SK-N-SH (cell line): ENCODE data around the gene OR2AT4. TPM values are rescaled to one million over a fixed set of nuclear protein-coding genes. Genes with fewer than 3 reads are reported as not detected.

Experiments
- CTCF ChIA-PET: fragments of 300-600, 350-600 bp; formaldehyde crosslinking; extraction: SDS; loops from one replicate; lab custom pipeline; 2021; lab: Yijun Ruan, JAX
- POLR2A ChIA-PET: fragments of 350-600 bp; sonication (Branson Sonifier 250); formaldehyde crosslinking; extraction: SDS; loops from one replicate; lab custom pipeline; 2020; ENCODE audit warnings: antibody characterized with exemption, inconsistent platforms; lab: Yijun Ruan, JAX
- DNase-seq: peaks from one replicate; pipeline ENCODE4 v3.0.0; 2012
- H2AFZ ChIP-seq: fragments of 200-600 bp; sonication (generic); 2 replicates; pipeline ENCODE4 v1.8.1; 2016; ENCODE audit warnings: antibody characterized with exemption, mild to moderate bottlenecking, low read depth
- H3F3A ChIP-seq: fragments of 200-600 bp; sonication (generic); replicated peaks from 2 replicates; pipeline ENCODE3; 2016; ENCODE audit warnings: antibody characterized with exemption, mild to moderate bottlenecking; ENCODE audit not compliant: insufficient read depth
- H3K27ac ChIP-seq, 2 experiments: fragments of 200-500 bp in 1 of 2; fragments of 200-600 bp in 1 of 2; sonication (Bioruptor generic) in 1 of 2; sonication (generic), shearing (Covaris generic) in 1 of 2; 2 replicates each; pipeline versions ENCODE4 v1.5.1 to v1.6.1; 2014 to 2016; ENCODE audit warnings: low read depth in 2 of 2, inconsistent platforms in 1 of 2, low read length in 1 of 2, mild to moderate bottlenecking in 1 of 2, mixed read lengths in 1 of 2
- H3K27me3 ChIP-seq: fragments of 200-600 bp; sonication (generic), shearing (Covaris generic); 2 replicates; pipeline ENCODE4 v1.6.1; 2016; ENCODE audit warnings: mixed run types; ENCODE audit not compliant: insufficient read depth
- H3K36me3 ChIP-seq, 2 experiments: fragments of 200-500 bp in 1 of 2; fragments of 200-600 bp in 1 of 2; sonication (Bioruptor generic) in 1 of 2; sonication (generic) in 1 of 2; replicated peaks in 1 of 2; 2 replicates each; pipeline versions ENCODE3 to v1.5.1; 2014 to 2016; ENCODE audit warnings: low read length in 1 of 2, mild to moderate bottlenecking in 1 of 2; ENCODE audit not compliant: insufficient read depth in 2 of 2, control insufficient read depth in 1 of 2
- H3K4me1 ChIP-seq, 2 experiments: fragments of 200-500 bp in 1 of 2; fragments of 200-600 bp in 1 of 2; sonication (Bioruptor generic) in 1 of 2; sonication (generic), shearing (Covaris generic) in 1 of 2; 2 replicates each; pipeline versions ENCODE4 v1.5.1 to v1.6.1; 2014 to 2016; ENCODE audit warnings: low read depth in 1 of 2, low read length in 1 of 2, mixed run types in 1 of 2; ENCODE audit not compliant: insufficient read depth in 2 of 2, control insufficient read depth in 1 of 2
- H3K4me2 ChIP-seq: fragments of 200-600 bp; sonication (generic), shearing (Covaris generic); 2 replicates; pipeline ENCODE4 v1.6.1; 2017; ENCODE audit warnings: mixed run types
- H3K4me3 ChIP-seq, 2 experiments: fragments of 200-500 bp in 1 of 2; fragments of 200-600 bp in 1 of 2; sonication (Bioruptor generic) in 1 of 2; sonication (generic), shearing (Covaris generic) in 1 of 2; 2 replicates each; pipeline versions ENCODE4 v1.5.1 to v1.8.1; 2014 to 2016; ENCODE audit warnings: low read depth in 2 of 2, inconsistent platforms in 1 of 2, low read length in 1 of 2, mild to moderate bottlenecking in 1 of 2, mixed read lengths in 1 of 2, moderate library complexity in 1 of 2
- H3K79me2 ChIP-seq: fragments of 200-600 bp; sonication (generic); 2 replicates; pipeline ENCODE4 v1.8.1; 2017; ENCODE audit warnings: mild to moderate bottlenecking; ENCODE audit not compliant: insufficient read depth
- H3K9ac ChIP-seq: fragments of 200-600 bp; sonication (generic); 2 replicates; pipeline ENCODE4 v1.6.1; 2017; ENCODE audit warnings: mixed run types
- H3K9me2 ChIP-seq: fragments of 200-600 bp; sonication (generic); 2 replicates; pipeline ENCODE4 v1.6.1; 2017; ENCODE audit warnings: mixed run types
- H3K9me3 ChIP-seq: fragments of 200-600 bp; sonication (generic); 2 replicates; pipeline ENCODE4 v1.6.1; 2017; ENCODE audit warnings: mixed run types, mild to moderate bottlenecking, moderate library complexity
- H4K20me1 ChIP-seq: fragments of 200-600 bp; sonication (generic); 2 replicates; pipeline ENCODE4 v1.6.1; 2017; ENCODE audit warnings: mild to moderate bottlenecking, mixed run types; ENCODE audit not compliant: insufficient read depth
- CHD2 ChIP-seq: fragments of 150-350 bp; IDR thresholded peaks from 2 replicates; pipeline ENCODE4 v1.6.1; 2018; ENCODE audit warnings: low read length; ENCODE audit not compliant: partially characterized antibody
- EZH2phosphoT487 ChIP-seq: fragments of 200-600 bp; sonication (generic); IDR thresholded peaks from 2 replicates; pipeline ENCODE4 v1.6.1; 2017; ENCODE audit warnings: low read depth, mixed run types, mild to moderate bottlenecking, antibody characterized with exemption, moderate library complexity, borderline replicate concordance
- FOXM1 ChIP-seq: IDR thresholded peaks from 2 replicates; pipeline ENCODE4 v1.4.0; 2012; ENCODE audit warnings: low read depth, mild to moderate bottlenecking
- JUND ChIP-seq: IDR thresholded peaks from 2 replicates; pipeline ENCODE4 v1.4.0; 2012
- MXI1 ChIP-seq: IDR thresholded peaks from 2 replicates; pipeline ENCODE4 v1.6.1; 2012; ENCODE audit warnings: mild to moderate bottlenecking, low read depth, low read length, improper control_type of control experiment
- NFIC ChIP-seq: IDR thresholded peaks from 2 replicates; pipeline ENCODE4 v1.4.0; 2012; ENCODE audit warnings: borderline replicate concordance
- RAD21 ChIP-seq: IDR thresholded peaks from 2 replicates; pipeline ENCODE4 v1.6.1; 2012; ENCODE audit warnings: mild to moderate bottlenecking, low read length
- RCOR1 ChIP-seq: fragments of 150-350 bp; IDR thresholded peaks from 2 replicates; pipeline ENCODE4 v1.6.1; 2017; ENCODE audit warnings: antibody characterized with exemption, low read length
- SIN3A ChIP-seq: IDR thresholded peaks from 2 replicates; pipeline ENCODE4 v1.6.1; 2012; ENCODE audit warnings: low read depth, mild to moderate bottlenecking, low read length, moderate library complexity, borderline replicate concordance
- SMC3 ChIP-seq: IDR thresholded peaks from 2 replicates; pipeline ENCODE4 v1.6.1; 2012; ENCODE audit warnings: low read depth, low read length, improper control_type of control experiment
- TAF1 ChIP-seq: IDR thresholded peaks from 2 replicates; pipeline ENCODE4 v1.6.1; 2012; ENCODE audit warnings: low read depth, mild to moderate bottlenecking, low read length, moderate library complexity, borderline replicate concordance
- TCF12 ChIP-seq: IDR thresholded peaks from 2 replicates; pipeline ENCODE4 v1.4.0; 2012
- TEAD4 ChIP-seq: IDR thresholded peaks from 2 replicates; pipeline ENCODE4 v1.4.0; 2012; ENCODE audit warnings: mild to moderate bottlenecking, borderline replicate concordance; ENCODE audit not compliant: insufficient read depth
- YY1 ChIP-seq: IDR thresholded peaks from 2 replicates; pipeline ENCODE4 v1.4.0; 2012; ENCODE audit warnings: low read depth, mild to moderate bottlenecking
- WGBS: methylation state at CpG from one replicate; pipeline ENCODE4 v1.1.6; 2017; ENCODE audit warnings: low lambda C conversion rate; 5-methylcytosine and 5-hydroxymethylcytosine counted together
- polyA plus RNA-seq, 3 experiments: library from polyadenylated mRNA; depleted of rRNA; stranded (reverse); fragments of >200 nt; gene quantifications; 2 replicates each; pipeline ENCODE4 v1.2.3, GENCODE V29; 2012
- TF ChIP-seq, protein P1 (sequence below): fragments of 150-350 bp; IDR thresholded peaks from 2 replicates; pipeline ENCODE4 v1.6.1; 2017; ENCODE audit warnings: antibody characterized with exemption, low read length, low read depth, borderline replicate concordance
- TF ChIP-seq, protein P2 (sequence below): IDR thresholded peaks from 2 replicates; pipeline ENCODE4; 2012
- TF ChIP-seq, protein P3 (sequence below): IDR thresholded peaks from 2 replicates; pipeline ENCODE4 v1.6.1; 2012; ENCODE audit warnings: mild to moderate bottlenecking, low read depth, low read length, moderate library complexity
- TF ChIP-seq, protein P4 (sequence below): IDR thresholded peaks from 2 replicates; pipeline ENCODE4 v1.4.0; 2012; ENCODE audit warnings: low read depth, borderline replicate concordance
- TF ChIP-seq, protein P5 (sequence below): IDR thresholded peaks from 2 replicates; pipeline ENCODE4 v1.4.0; 2012; ENCODE audit warnings: low read depth, borderline replicate concordance
- TF ChIP-seq, protein P6 (sequence below): IDR thresholded peaks from 2 replicates; pipeline ENCODE4 v1.4.0; 2012; ENCODE audit warnings: low read depth

Gene OR2AT4
- polyA plus RNA-seq, 1 of the 3 experiments (the other 2 are of a cell fraction) = not detected

DNA sequence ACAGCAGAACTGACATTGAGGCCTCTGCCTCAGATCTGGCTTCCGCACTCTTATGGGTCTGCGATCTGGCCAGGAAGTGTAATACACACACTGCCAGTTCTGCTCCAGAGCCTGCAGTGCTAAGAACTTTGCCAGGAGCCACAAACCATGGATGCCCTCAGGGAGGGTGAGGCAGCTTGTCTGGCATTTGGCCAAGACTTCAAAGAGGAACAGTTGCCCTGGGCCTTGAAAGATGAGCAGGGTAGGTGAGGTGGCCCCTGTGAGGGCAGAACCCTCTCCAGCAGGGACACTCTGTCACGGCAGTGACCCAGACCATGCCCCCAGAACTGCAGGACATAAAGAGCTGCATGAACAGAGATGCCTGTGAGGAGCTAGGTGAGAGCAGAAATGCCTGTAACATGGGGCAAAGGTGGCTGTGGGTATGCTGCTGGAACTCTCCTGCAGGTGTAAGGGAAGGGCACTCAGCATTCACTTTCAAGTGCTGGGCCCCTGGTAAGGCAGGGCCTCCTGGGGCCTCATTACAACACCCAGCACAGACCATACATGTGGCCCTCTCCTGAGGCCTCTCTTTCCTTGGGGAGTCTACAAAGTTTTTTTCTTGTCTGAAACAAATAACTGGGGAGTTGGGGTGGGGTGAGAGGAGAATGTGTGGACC, 60.6 kb downstream of the OR2AT4 start:
- TF ChIP-seq, protein P1, sequence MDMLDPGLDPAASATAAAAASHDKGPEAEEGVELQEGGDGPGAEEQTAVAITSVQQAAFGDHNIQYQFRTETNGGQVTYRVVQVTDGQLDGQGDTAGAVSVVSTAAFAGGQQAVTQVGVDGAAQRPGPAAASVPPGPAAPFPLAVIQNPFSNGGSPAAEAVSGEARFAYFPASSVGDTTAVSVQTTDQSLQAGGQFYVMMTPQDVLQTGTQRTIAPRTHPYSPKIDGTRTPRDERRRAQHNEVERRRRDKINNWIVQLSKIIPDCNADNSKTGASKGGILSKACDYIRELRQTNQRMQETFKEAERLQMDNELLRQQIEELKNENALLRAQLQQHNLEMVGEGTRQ = no peak
- TF ChIP-seq, protein P2, sequence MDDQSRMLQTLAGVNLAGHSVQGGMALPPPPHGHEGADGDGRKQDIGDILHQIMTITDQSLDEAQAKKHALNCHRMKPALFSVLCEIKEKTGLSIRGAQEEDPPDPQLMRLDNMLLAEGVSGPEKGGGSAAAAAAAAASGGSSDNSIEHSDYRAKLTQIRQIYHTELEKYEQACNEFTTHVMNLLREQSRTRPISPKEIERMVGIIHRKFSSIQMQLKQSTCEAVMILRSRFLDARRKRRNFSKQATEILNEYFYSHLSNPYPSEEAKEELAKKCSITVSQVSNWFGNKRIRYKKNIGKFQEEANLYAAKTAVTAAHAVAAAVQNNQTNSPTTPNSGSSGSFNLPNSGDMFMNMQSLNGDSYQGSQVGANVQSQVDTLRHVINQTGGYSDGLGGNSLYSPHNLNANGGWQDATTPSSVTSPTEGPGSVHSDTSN = no peak
- TF ChIP-seq TCF12 (no peak), YY1 (no peak), NFIC (no peak), EZH2phosphoT487 (no peak), TAF1 (no peak), MXI1 (no peak), SMC3 (no peak), JUND (no peak), SIN3A (no peak), TEAD4 (no peak), CHD2 (no peak), FOXM1 (no peak), RAD21 (no peak), RCOR1 (no peak)
- TF ChIP-seq, protein P3, sequence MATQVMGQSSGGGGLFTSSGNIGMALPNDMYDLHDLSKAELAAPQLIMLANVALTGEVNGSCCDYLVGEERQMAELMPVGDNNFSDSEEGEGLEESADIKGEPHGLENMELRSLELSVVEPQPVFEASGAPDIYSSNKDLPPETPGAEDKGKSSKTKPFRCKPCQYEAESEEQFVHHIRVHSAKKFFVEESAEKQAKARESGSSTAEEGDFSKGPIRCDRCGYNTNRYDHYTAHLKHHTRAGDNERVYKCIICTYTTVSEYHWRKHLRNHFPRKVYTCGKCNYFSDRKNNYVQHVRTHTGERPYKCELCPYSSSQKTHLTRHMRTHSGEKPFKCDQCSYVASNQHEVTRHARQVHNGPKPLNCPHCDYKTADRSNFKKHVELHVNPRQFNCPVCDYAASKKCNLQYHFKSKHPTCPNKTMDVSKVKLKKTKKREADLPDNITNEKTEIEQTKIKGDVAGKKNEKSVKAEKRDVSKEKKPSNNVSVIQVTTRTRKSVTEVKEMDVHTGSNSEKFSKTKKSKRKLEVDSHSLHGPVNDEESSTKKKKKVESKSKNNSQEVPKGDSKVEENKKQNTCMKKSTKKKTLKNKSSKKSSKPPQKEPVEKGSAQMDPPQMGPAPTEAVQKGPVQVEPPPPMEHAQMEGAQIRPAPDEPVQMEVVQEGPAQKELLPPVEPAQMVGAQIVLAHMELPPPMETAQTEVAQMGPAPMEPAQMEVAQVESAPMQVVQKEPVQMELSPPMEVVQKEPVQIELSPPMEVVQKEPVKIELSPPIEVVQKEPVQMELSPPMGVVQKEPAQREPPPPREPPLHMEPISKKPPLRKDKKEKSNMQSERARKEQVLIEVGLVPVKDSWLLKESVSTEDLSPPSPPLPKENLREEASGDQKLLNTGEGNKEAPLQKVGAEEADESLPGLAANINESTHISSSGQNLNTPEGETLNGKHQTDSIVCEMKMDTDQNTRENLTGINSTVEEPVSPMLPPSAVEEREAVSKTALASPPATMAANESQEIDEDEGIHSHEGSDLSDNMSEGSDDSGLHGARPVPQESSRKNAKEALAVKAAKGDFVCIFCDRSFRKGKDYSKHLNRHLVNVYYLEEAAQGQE = no peak
- TF ChIP-seq, protein P4, sequence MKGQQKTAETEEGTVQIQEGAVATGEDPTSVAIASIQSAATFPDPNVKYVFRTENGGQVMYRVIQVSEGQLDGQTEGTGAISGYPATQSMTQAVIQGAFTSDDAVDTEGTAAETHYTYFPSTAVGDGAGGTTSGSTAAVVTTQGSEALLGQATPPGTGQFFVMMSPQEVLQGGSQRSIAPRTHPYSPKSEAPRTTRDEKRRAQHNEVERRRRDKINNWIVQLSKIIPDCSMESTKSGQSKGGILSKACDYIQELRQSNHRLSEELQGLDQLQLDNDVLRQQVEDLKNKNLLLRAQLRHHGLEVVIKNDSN = no peak
- TF ChIP-seq, protein P5, sequence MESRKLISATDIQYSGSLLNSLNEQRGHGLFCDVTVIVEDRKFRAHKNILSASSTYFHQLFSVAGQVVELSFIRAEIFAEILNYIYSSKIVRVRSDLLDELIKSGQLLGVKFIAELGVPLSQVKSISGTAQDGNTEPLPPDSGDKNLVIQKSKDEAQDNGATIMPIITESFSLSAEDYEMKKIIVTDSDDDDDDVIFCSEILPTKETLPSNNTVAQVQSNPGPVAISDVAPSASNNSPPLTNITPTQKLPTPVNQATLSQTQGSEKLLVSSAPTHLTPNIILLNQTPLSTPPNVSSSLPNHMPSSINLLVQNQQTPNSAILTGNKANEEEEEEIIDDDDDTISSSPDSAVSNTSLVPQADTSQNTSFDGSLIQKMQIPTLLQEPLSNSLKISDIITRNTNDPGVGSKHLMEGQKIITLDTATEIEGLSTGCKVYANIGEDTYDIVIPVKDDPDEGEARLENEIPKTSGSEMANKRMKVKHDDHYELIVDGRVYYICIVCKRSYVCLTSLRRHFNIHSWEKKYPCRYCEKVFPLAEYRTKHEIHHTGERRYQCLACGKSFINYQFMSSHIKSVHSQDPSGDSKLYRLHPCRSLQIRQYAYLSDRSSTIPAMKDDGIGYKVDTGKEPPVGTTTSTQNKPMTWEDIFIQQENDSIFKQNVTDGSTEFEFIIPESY = no peak
- TF ChIP-seq, protein P6, sequence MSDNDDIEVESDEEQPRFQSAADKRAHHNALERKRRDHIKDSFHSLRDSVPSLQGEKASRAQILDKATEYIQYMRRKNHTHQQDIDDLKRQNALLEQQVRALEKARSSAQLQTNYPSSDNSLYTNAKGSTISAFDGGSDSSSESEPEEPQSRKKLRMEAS = no peak
- peaks cover 6 to 7% of the 10 kb centered on the region in 2 experiments; a peak in 2 of 4 replicates for H3K4me1 ChIP-seq
- CTCF ChIA-PET = interaction anchor here (0.9 to 3.8 kb wide), 7 partner anchors 8 to 213 kb away, joined by 3 to 27 read pairs (median 12); no protein-coding TSS in a partner anchor
- H3K9me2 ChIP-seq = no peaks in the 10 kb centered on the region
- no peak overlapping the region for H2AFZ ChIP-seq
- no peaks in the 10 kb centered on the region for H3K79me2 ChIP-seq
- no peaks in the 10 kb centered on the region for H3K36me3 ChIP-seq
- H3K9ac ChIP-seq = no peak overlapping the region
- no peak for DNase-seq
- H3F3A ChIP-seq = no peaks in the 10 kb centered on the region
- WGBS = 94% methylated on average over 3 of the region's 3 CpGs
- no peaks in the 10 kb centered on the region for H3K27me3 ChIP-seq
- no peak overlapping the region for H3K4me2 ChIP-seq
- no peaks in the 10 kb centered on the region for H3K9me3 ChIP-seq
- H3K27ac ChIP-seq = no peak overlapping the region
- no peak overlapping the region for H3K4me3 ChIP-seq
- no peaks in the 10 kb centered on the region for H4K20me1 ChIP-seq
- POLR2A ChIA-PET = no interaction called here
